ENCODE data around the gene ACSL5.

DNA sequence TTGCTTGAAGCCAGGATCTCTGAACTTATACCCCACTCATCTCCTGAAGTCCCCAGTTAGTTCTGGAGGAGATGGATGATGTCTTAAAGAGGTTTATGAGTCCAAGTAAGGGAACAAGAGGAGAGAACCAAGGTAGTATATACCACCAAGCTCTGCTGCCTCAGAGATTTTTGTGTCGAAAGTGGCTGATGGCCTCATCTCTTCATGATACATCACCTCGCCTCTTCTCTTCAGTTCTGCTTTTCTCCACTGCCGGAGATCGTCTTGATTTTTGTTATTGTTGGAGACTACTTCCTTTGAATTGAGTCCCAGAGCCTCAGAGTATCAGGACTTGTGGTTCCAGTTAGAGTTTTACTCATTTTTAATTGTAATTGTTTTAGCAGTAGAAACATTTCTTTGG is 75.0 kb downstream of the ACSL5 start:
- TF ChIP-seq, protein P1, sequence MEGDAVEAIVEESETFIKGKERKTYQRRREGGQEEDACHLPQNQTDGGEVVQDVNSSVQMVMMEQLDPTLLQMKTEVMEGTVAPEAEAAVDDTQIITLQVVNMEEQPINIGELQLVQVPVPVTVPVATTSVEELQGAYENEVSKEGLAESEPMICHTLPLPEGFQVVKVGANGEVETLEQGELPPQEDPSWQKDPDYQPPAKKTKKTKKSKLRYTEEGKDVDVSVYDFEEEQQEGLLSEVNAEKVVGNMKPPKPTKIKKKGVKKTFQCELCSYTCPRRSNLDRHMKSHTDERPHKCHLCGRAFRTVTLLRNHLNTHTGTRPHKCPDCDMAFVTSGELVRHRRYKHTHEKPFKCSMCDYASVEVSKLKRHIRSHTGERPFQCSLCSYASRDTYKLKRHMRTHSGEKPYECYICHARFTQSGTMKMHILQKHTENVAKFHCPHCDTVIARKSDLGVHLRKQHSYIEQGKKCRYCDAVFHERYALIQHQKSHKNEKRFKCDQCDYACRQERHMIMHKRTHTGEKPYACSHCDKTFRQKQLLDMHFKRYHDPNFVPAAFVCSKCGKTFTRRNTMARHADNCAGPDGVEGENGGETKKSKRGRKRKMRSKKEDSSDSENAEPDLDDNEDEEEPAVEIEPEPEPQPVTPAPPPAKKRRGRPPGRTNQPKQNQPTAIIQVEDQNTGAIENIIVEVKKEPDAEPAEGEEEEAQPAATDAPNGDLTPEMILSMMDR (IDR thresholded peaks at IDR 0.05), result no peak
- no peak for TF ChIP-seq EP300 (IDR thresholded peaks at IDR 0.05; ENCODE audit: low read depth)
- no peak for TF ChIP-seq POLR2AphosphoS5 (IDR thresholded peaks at IDR 0.05)
- TF ChIP-seq POLR2A (IDR thresholded peaks at IDR 0.05), result no peak

Data from transverse colon (tissue), 4 donors.